Activated effector memory CD4-positive, alpha-beta T cell treated with Interleukin-2 at 50 U/mL for 16 hours (primary cell): ENCODE data around the gene MRPL55.

ENCODE experiments used
- DNase-seq: peaks from one replicate; pipeline ENCODE4 v3.0.0-alpha.2; 2020

The MRPL55 gene

GRCh38 chr1:228147151-228147693 lies 38.1 kb upstream of the MRPL55 start:
- DNase-seq = no peak

GRCh38 chr1:228146417-228147150 lies 37.5 kb upstream of the MRPL55 start:
- no peak for DNase-seq

GRCh38 chr1:228145463-228146416 lies 36.6 kb upstream of the MRPL55 start:
- no peak for DNase-seq

- no peak for DNase-seq
Measured at GRCh38 chr1:228144993-228145343, 35.9 kb upstream of the MRPL55 start.

- no peak for DNase-seq
Measured at GRCh38 chr1:228144193-228144992, 35.3 kb upstream of the MRPL55 start.

GRCh38 chr1:228143480-228144192 lies 34.5 kb upstream of the MRPL55 start:
- no peak for DNase-seq

GRCh38 chr1:228142701-228143136 lies 33.6 kb upstream of the MRPL55 start:
- DNase-seq = no peak

GRCh38 chr1:228142155-228142691 lies 33.1 kb upstream of the MRPL55 start:
- DNase-seq = no peak

GRCh38 chr1:228141226-228142044 lies 32.3 kb upstream of the MRPL55 start:
- no peak for DNase-seq

- DNase-seq = peak; percentile 8
Measured at GRCh38 chr1:228140724-228141225, 31.7 kb upstream of the MRPL55 start.

- peak; percentile 100 for DNase-seq
Measured at GRCh38 chr1:228139931-228140723, 31.0 kb upstream of the MRPL55 start, which contains the start of gene GUK1. Gene GUK1, plus strand, starts transcription at chr1:228140279. Its CDS starts 24 bp downstream, at chr1:228140303.

- no peak for DNase-seq
Measured at GRCh38 chr1:228139406-228139930, 30.4 kb upstream of the MRPL55 start.

- DNase-seq = no peak
Measured at GRCh38 chr1:228136901-228137300, 27.8 kb upstream of the MRPL55 start.

- DNase-seq = no peak
Measured at GRCh38 chr1:228134591-228134990, 25.5 kb upstream of the MRPL55 start.

GRCh38 chr1:228131766-228132165 lies 22.7 kb upstream of the MRPL55 start:
- no peak for DNase-seq

GRCh38 chr1:228125185-228125584 lies 16.1 kb upstream of the MRPL55 start:
- no peak for DNase-seq

- no peak for DNase-seq
Measured at GRCh38 chr1:228123505-228123904, 14.4 kb upstream of the MRPL55 start.

- DNase-seq = no peak
Measured at GRCh38 chr1:228122921-228123441, 13.9 kb upstream of the MRPL55 start.

- no peak for DNase-seq
Measured at GRCh38 chr1:228120857-228121489, 11.9 kb upstream of the MRPL55 start.
